NCI-H510A treated with DMSO at 0.1 percent for 48 hours (cell line): ENCODE results near the gene NMT2.

Experiments used
- DNase-seq: peaks from one replicate; lab custom pipeline; 2025; lab: John Stamatoyannopoulos, UW

NMT2 gene

DNA sequence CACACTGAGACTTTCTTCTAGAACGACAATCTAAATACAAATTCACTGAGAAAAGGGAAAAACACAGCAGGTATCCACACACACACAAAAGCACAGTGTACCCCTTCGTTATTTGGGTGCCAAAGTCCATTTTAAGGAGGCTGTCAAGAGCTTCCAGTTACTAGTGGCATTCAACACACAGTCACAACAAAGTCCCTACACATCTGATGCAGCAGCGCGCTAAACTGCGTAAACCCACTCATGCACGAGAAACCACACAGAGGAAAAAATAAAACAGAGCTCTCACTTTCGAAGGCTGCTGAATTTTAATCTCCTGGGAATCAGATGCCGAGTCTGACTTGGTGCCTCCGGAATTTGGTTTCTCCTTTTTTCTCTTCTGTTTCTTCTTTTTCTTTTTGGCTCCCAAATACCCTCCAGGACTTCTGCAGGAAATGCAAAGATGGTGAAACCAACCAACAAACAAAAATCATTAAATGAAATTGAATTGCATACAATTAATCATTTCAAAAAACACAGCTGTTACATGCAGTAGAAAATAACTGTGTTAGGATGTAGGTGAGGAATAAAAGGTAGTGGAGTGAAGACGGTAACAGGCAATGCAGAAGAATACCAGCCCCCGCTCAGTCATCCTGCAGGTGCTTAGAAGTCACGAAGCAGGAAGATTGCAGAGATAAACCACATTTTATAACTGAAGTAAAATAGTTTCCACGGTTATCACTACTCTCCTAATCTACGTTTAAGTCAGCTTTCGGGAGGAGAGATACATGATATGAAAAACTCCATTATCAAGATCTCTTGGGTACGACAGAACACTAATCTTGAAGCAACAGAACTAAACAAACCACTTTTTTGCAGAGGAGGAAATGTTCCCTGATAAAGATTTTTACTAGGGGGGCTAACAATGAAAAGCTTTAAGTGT, 27.1 kb downstream of the NMT2 start:
- no peak for DNase-seq

DNA sequence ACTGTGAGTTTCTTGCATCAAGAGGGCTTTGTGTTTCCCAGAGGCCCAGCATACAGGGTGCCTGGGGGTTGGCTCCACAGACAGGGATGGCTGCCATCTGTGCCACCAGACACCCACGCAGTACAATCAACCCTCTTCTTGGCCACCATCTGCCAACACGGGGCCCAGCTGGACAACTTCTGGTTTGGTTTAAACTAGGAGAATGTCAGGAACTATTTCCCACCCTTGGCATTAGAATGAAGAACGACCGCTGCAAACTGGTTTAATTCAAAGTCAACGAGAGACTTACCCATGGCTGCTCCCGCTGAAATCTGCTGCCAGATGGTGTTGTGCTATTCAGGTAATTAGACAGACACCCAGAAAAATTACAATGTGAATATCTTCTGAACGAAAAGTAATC, 27.8 kb downstream of the NMT2 start:
- no peak for DNase-seq

DNA sequence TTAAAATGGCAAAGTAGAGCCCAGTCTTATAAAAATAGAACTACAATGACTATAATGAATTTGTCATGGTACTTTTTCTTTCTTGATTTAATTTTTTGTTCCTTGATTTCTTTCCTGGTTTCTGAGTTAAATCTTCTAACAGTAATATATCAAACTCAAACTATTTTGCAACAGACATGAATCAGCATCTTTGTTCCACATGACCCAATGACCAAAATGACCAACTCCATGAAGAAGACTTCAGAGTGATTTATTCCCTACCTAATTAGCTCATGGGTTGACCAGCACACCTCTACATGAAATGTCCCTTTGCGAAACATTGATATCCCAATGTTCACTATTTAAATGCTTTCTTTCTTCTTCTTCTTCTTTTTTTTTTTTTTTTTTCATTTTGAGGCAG, 30.9 kb downstream of the NMT2 start:
- DNase-seq, result no peak

DNA sequence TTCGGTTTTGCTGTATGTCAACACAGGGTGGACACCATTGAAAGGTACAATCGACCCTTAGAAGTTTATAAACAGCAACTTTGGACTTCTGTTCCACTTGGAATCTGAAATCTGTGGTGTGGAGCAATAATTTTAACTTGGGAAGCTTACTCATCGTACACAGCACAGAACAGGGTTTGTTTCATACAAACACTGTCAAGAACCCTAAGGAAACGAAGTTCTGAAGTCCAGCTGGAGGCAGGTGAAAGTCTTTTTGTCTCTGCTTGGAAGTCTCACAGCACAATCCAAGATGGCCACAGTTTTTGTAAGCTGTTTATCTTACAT, 31.5 kb downstream of the NMT2 start:
- no peak for DNase-seq

- no peak for DNase-seq
These were observed 32.1 kb downstream of the NMT2 start for GRCh38 chr10:15136129-15137035.

- no peak for DNase-seq
These were observed 37.2 kb downstream of the NMT2 start for GRCh38 chr10:15131330-15131729.

- DNase-seq, result no peak
These were observed 43.6 kb downstream of the NMT2 start for GRCh38 chr10:15124908-15125307.

DNA sequence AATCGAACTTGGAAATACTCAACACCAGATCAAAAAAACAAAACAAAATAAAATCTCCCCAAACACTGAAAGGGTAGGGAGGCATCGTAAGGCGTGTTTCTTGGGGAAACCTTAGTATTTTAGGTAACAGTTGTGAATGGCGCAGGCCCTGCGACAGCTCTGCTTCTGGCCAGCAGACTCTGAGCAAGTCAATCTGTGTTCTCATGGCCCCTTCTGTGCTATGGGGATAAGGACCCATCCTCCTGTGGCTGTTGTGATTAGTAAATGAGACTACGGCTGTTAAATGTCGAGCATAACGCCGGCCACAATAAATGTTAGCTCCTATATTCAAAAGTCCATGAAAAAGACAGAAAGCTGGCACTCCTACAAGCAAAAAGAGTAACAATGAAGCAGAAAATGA, 44.3 kb downstream of the NMT2 start:
- DNase-seq, result no peak

GRCh38 chr10:15123749-15124184, 44.7 kb downstream of the NMT2 start:
- no peak for DNase-seq

DNA sequence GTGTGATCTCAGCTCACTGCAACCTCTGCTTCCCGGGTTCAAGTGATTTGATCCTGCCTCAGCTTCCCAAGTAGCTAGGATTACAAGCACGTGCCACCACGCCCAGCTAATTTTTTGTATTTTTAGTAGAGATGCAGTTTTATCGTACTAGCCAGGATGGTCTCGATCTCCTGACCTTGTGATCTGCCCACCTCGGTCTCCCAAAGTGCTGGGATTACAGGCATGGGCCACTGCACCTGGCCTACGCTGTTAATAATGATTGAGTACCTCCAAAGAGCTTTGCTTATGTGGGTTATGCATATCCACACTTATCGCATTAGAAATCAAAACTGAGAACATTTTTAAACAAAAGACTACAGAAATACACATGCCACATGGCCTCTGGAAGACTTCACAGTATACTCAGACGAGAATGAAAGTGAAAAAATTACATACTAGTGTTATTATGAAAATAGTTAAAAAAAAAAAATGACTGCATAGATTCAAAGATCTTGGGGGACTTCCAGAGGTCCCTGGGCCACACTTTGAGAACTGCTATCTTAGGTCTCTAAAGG, 45.9 kb downstream of the NMT2 start:
- no peak for DNase-seq

- DNase-seq, result no peak
These were observed 46.8 kb downstream of the NMT2 start for GRCh38 chr10:15121707-15122106.

DNA sequence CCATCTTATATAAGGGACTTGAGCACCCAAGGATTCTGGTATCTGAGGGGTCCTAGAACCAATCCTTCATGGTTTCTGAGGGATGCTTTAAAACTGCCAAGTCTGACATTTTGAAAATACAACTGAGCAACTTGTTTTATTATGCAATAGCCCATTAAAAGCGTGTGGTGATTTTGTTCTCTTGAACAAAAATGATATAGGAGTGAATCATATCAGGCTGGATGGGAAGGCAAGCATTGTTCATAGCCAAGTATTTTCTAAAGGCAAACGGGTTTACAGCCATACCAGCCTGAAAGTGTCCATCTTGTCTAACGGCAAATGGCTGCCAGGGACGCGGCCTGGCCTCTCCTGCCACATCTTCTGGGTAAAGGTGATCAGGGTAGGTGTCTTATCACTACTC, 48.0 kb downstream of the NMT2 start:
- DNase-seq, result no peak

DNA sequence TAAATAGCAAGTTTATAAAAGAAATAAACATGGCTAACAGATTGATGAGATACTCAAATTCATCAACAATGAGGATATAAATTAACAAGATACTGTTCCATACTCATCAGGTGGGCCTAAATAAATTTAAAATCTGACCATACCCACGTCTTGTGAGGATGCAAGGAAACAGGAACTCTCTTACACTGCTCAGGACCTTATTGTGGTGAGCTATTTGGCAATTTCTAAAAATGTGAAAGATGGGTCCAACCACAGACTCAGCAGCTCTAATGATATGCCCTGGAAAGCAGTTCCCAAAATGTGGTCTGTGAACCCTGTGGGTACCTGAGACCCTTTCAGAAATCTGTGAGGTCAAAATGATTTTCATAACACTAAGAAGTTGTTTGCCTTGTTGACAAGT, 49.9 kb downstream of the NMT2 start:
- DNase-seq, result no peak

GRCh38 chr10:15116225-15116624, 52.3 kb downstream of the NMT2 start:
- no peak for DNase-seq

DNA sequence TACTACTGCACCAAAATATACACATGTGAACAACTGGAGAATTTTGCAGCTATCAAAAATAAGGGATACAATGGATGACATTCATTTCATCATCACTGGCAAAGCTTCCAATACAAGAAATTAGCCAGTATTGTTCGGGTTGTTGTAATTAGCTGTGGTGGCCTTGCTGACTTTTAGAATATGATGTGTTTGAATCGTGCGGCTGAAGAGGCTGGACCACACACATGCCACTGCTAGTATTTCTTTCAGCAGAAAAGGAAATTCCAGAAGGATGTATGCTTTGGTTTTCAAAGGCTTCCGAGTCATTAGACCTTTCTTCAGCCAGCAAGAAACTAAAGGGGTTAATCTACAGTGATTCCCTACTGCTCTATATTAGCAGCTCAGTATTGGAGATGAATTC, 54.7 kb downstream of the NMT2 start:
- no peak for DNase-seq

DNA sequence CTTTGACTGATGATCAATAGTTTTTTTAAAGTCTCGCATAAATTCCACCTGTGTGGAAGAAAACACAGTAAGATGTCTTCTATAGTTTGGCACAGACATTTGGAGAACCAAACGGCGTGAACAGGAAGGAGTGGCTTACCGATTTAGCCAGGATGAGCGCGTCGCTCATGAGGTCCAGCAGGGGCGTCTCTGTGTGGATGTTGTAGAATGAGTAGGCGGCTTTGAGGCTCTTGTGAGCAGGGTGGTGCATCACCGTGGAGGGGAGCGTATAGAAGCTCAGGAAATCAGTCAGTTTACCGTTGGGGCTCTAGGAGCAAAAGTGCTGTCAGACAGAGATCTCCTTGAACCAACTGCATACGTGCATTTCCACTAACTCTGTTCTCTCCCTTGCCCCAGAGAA, 55.8 kb downstream of the NMT2 start:
- DNase-seq, result no peak

DNA sequence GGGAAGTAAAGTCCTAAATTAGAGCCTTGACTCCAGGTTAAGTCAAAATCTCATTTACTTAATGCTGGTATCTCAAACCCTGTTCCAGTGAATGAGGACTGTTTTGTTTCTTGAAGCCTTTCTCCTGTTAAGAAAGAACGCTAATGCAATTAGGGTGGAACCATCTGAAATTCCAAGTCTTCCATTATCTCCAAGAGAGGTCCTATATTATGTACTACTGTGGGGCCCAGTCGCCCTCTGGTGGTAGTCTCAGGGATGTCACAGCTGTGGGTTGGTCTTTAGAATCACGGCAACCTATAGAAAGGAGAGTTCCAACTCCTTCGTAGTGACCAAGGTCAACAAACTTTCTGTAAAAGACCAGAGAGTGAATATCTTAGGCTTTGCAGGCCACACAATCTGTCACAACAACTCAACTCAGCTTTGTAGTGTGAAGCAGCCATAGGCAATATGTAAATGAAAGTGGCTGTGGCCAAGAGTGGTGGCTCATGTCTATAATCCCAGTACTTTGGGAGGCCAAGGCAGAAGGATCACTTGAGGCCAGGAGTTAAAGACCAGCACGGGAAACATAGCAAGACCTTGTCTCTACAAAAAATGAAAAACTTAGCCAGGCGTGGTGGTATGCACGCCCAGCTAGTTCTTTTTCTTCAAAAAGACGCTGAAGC, 62.0 kb downstream of the NMT2 start:
- peak; percentile 37 for DNase-seq

- DNase-seq, result no peak
These were observed 65.0 kb downstream of the NMT2 start for GRCh38 chr10:15103513-15103912.

DNA sequence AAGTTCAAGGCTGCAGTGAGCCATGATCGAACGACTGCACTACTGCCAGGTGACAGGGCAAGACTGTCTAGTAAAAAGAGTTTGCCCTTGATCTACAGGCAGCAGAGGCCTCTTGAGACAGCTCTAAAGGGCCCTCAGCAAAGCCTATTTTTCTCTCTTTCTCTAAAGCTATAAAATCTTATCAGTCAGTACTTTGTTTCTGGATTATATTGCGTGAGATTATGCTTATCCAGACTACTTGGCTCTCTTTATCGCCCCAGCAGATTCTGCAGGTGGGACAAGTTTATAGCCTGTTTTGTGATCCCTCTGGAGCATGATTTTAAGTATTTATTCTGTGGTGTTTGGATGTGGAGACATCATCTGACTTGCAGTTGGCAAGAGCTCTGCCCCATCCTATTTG, 68.6 kb downstream of the NMT2 start:
- no peak for DNase-seq

DNA sequence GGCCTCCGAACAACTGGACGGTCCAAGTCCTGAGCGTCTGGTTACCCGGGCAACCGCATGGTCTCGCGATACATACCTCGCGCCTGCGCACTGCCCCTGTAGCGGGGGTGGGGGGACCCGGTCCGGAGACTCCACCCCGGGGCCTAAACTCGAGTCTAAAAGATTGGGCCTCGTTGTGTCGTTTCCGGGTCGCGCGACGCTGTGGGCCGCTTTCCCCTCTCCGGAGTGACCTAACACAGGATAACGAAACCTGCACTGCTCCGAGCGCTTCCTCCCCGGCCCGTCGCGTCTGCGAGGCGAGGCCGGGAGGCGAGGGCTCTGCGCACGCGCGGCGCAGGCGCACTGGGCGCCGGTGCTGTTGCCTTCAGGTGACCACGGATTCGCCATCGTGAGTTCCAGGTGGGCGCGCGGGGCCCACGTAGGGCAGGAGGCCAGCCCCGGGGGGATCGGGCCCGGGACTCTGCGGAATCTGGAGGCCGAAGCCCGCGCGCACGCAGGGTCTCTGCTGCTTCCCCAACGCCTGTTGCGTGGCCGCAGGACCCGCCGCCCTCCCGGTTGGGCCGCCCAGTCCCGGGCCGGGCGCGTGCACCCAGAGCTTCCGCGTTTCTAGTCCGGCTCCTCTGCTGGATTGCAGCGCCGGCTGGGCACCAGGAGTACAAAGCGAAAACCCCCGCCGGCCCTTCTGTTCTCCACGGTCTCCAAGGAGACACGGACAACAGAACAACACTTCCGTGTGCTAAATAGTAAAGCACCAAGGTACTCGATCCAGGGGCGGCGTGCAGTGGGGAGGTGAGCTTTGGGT, 71.3 kb downstream of the NMT2 start, which contains the start of gene RPP38:
Gene RPP38, plus strand, starts transcription at position 345 of the 802 bp plus-strand sequence. CDS start 5,960 bp downstream, outside the sequence.
- peak; percentile 73 for DNase-seq

DNA sequence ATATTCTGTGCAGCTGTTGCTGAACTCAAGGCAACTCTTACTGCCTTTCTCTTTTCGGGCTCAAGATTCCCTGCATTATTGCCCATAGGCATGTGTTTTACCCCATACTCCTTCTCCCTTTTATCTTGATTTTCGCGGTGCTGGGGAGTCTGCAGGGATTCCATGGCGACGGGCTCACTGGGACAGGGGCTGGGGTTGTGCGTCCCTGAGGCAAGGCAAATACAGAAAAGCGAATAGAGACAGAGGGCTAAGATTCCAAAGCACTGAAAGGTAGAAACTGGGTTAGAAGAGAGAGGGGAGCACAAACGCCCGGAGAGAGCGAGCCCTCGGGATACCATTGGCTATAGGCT, 71.9 kb downstream of the NMT2 start:
- DNase-seq, result no peak
